Esophagus muscularis mucosa (tissue), 4 donors: Measurements from ENCODE around the gene GMPR2. TPM values are rescaled to one million over a fixed set of nuclear protein-coding genes. Genes with fewer than 3 reads are reported as not detected.

Source experiments
- DNase-seq: peaks from one replicate; pipeline ENCODE4 v3.0.0-alpha.2; 2017; ENCODE audit errors: extremely low spot score
- H3K27ac ChIP-seq, 4 donors: fragments of 200-600 bp; sonication (generic); replicated peaks in 1 of 4; 1 replicate in 3 of 4; 2 replicates in 1 of 4; pipeline ENCODE4 v1.5.1; 2016 to 2019; ENCODE audit warnings: mild to moderate bottlenecking in 1 of 4
- H3K27me3 ChIP-seq, 4 donors: fragments of 200-600 bp; sonication (generic); one replicate each; pipeline versions ENCODE4 v1.5.1 to v1.6.0; 2016 to 2019
- H3K36me3 ChIP-seq, 4 donors: fragments of 200-600 bp; sonication (generic); one replicate each; pipeline ENCODE4 v1.5.1; 2016 to 2019
- H3K4me1 ChIP-seq, 4 donors: fragments of 200-600 bp; sonication (generic); one replicate each; pipeline ENCODE4 v1.5.1; 2016 to 2019
- H3K4me3 ChIP-seq, 4 donors: fragments of 200-600 bp; sonication (generic); 1 replicate in 2 of 4; 2 replicates in 2 of 4; pipeline ENCODE4 v1.5.1; 2016 to 2019; ENCODE audit warnings: mild to moderate bottlenecking in 4 of 4, moderate library complexity in 1 of 4
- H3K9me3 ChIP-seq, 4 donors: fragments of 200-600 bp; sonication (generic); 1 replicate in 3 of 4; 2 replicates in 1 of 4; pipeline ENCODE4 v1.5.1; 2016 to 2019
- EP300 ChIP-seq: sonication (generic); formaldehyde crosslinking; IDR thresholded peaks from one replicate; pipeline ENCODE4 v1.6.1; 2017; ENCODE audit warnings: antibody characterized with exemption
- POLR2A ChIP-seq: fragments of 450-650 bp; IDR thresholded peaks from one replicate; pipeline ENCODE4 v1.6.1; 2017; ENCODE audit warnings: antibody characterized with exemption, moderate library complexity, mild to moderate bottlenecking, low read depth
- POLR2AphosphoS5 ChIP-seq, 2 donors: sonication (generic); formaldehyde crosslinking; IDR thresholded peaks; one replicate each; pipeline ENCODE4 v1.6.1; 2017; ENCODE audit warnings: antibody characterized with exemption in 2 of 2
- WGBS: methylation state at CpG from one replicate; pipeline ENCODE4 v1.1.5; 2018; 5-methylcytosine and 5-hydroxymethylcytosine counted together
- intact Hi-C: fragments of 100-400 bp; cut with DNase I; formaldehyde crosslinking; loops from one replicate; pipeline ENCODE4 v1.15.1; 2023
- total RNA-seq, 4 donors: library from RNA; depleted of rRNA; stranded (reverse); fragments of >200 nt; gene quantifications; one replicate each; pipeline versions ENCODE4 v1.1.0 to v1.2.1, GENCODE V29; 2016
- TF ChIP-seq, protein P1 (sequence below), 3 experiments: fragments of 200-600 bp in 2 of 3; fragments of 450-650 bp in 1 of 3; sonication (generic) in 2 of 3; IDR thresholded peaks; one replicate each; pipeline ENCODE4 v1.5.1; 2017 to 2019; ENCODE audit warnings: antibody characterized with exemption in 3 of 3, mild to moderate bottlenecking in 2 of 3, moderate library complexity in 1 of 3

Gene GMPR2
- total RNA-seq, 4 donors from 2014 or later = 43.1 to 53.4 (median 50.5) TPM

DNA sequence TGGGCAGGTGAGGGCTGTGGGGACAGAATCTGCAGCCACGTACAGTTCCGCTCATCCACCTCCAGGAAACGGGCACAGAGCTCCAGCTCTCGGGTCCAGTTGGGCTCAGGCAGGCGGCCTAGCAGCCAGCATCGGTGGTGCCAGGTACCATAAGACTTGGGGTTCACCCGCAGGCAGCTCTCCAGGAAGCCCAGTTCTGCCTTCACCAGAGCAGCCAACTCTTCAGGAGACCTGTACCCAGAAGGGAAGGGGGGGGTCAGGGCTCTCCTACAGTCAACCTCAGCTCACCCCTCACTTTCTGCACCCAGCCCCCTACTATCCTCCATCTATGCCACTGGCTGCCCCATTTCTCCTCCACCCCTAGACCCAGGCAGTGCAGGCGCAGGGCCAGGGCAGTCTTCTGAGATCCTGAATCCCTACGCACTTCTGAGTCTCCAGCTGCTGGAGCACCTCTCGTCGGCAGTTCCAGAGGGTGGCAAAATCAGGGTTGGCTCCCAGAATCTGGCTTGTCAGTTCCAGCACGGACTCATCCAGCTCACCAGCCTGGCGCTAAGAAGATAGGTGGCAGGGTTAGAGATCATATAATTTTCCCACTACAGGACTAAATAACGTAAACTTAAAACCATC lies 37.3 kb downstream of the GMPR2 start:
- intact Hi-C loops = no loop called here
- H3K27me3 ChIP-seq = no peaks in the 10 kb centered on the region
- H3K27ac ChIP-seq = no peak overlapping the region
- H3K36me3 ChIP-seq = peaks cover 20 to 52% (median 41%) of the 10 kb centered on the region in 4 donors
- 98% methylated on average over 7 of the region's 14 CpGs for WGBS
- DNase-seq = no peak
- H3K4me3 ChIP-seq = no peak overlapping the region
- no peaks in the 10 kb centered on the region for H3K9me3 ChIP-seq
- H3K4me1 ChIP-seq = peaks cover 10 to 13% (median 12%) of the 10 kb centered on the region in 4 donors
- no peak for TF ChIP-seq EP300
- TF ChIP-seq POLR2AphosphoS5 (IDR thresholded peaks at IDR 0.05) = no peak
- TF ChIP-seq, protein P1, sequence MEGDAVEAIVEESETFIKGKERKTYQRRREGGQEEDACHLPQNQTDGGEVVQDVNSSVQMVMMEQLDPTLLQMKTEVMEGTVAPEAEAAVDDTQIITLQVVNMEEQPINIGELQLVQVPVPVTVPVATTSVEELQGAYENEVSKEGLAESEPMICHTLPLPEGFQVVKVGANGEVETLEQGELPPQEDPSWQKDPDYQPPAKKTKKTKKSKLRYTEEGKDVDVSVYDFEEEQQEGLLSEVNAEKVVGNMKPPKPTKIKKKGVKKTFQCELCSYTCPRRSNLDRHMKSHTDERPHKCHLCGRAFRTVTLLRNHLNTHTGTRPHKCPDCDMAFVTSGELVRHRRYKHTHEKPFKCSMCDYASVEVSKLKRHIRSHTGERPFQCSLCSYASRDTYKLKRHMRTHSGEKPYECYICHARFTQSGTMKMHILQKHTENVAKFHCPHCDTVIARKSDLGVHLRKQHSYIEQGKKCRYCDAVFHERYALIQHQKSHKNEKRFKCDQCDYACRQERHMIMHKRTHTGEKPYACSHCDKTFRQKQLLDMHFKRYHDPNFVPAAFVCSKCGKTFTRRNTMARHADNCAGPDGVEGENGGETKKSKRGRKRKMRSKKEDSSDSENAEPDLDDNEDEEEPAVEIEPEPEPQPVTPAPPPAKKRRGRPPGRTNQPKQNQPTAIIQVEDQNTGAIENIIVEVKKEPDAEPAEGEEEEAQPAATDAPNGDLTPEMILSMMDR (IDR thresholded peaks at IDR 0.05) = no peak
- no peak for TF ChIP-seq POLR2A

GRCh38 chr14:24270537-24271133 lies 37.9 kb downstream of the GMPR2 start:
- intact Hi-C loops = no loop called here
- Histone ChIP-seq H3K4me1 (peaks cover 11 to 13% (median 13%) of the 10 kb centered on the region in 4 donors), H3K9me3 (no peaks in the 10 kb centered on the region), H3K27me3 (no peaks in the 10 kb centered on the region), H3K36me3 (peaks cover 16 to 46% (median 38%) of the 10 kb centered on the region in 4 donors), H3K4me3 (peak overlapping the region; percentile 70 to 95 (median 87)), H3K27ac (peak overlapping the region; percentile 89 to 99 (median 94))
- DNase-seq = no peak
- TF ChIP-seq POLR2AphosphoS5 (IDR thresholded peaks at IDR 0.05) (no peak), POLR2A (no peak), EP300 (no peak)
- TF ChIP-seq, protein P1 (IDR thresholded peaks at IDR 0.05) = no peak
- 27% methylated on average over 6 of the region's 13 CpGs for WGBS

DNA sequence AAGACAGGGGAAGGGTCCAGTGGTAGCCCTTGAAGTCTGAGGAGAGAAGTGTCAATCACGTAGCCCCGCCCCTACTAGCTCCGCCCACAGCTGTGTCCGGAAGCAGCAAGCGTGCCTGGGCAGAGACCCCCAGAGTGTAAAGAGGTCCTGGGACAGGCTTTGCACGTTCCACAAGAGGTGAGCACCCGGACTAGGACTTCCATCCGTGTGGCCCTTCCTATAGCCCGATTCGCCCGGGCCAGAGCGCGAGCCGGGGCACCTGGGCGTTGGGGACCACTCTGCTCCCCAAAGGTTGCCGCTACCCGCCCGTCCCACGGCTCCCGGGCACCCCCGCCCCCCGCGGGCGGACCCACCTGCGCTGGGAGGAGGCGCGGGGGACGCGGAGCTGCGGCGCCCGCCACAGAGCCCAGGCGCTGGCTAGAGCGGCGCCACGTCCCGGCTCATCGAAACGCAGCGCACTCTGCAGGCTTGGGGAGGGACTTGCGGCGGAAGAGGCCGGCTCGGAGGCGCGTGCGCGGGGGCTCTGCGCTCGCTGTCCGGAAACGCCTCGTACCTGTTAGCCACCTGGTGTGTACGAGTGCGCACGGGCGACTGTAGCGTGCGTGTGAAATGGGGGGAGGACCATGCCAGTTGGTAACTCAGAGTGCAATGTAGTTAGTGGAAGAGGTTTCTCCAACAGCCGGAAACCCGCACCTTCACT lies 38.6 kb downstream of the GMPR2 start, which contains the start of gene RABGGTA:
Gene RABGGTA, minus strand, starts transcription at position 464 of the 700 bp plus-strand sequence. CDS start 482 bp downstream, outside the sequence.
- intact Hi-C loops = no loop called here
- peaks cover 11 to 13% (median 13%) of the 10 kb centered on the region in 4 donors for H3K4me1 ChIP-seq

DNA sequence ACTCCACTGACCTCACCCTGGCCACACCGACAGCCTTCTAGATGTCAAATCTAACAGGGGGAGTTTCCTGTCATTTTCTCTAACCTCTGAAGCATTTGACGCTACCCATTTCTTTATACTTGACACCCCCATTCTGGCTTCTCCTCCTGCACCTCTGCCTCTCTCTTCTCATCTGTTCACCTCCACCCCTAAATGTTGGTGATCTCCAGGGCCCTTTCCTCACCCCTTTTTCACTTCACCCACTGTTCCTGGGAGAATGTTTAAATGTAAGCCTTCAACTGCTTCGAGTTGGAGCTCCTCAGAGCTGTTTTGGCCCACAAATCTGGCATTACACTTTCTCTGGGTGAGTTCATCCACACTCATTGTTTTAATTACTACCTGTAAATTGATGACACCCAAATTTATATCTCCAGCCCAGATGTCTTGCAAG lies 39.1 kb downstream of the GMPR2 start:
- Histone ChIP-seq H3K4me3 (peak overlapping the region; percentile 70 to 95 (median 87)), H3K9me3 (no peaks in the 10 kb centered on the region), H3K4me1 (peaks cover 11 to 13% (median 13%) of the 10 kb centered on the region in 4 donors), H3K27ac (peak overlapping the region; percentile 89 to 99 (median 94)), H3K36me3 (peaks cover 6 to 34% (median 28%) of the 10 kb centered on the region in 4 donors), H3K27me3 (no peaks in the 10 kb centered on the region)
- intact Hi-C loops = no loop called here
- WGBS = 29% methylated on average over 3 of the region's 3 CpGs
- TF ChIP-seq EP300 (no peak), POLR2A (no peak), POLR2AphosphoS5 (IDR thresholded peaks at IDR 0.05) (no peak)
- TF ChIP-seq, protein P1 (IDR thresholded peaks at IDR 0.05) = no peak
- DNase-seq = no peak

More for the DNA sequence above, 38.6 kb downstream of the GMPR2 start, which contains the start of gene RABGGTA:
- peak within 1 kb of the TSS; percentile 70 to 95 (median 87) for H3K4me3 ChIP-seq
- TF ChIP-seq EP300 (no peak), POLR2A (no peak), POLR2AphosphoS5 (IDR thresholded peaks at IDR 0.05) (peak; percentile 76 to 77)
- TF ChIP-seq, protein P1 (IDR thresholded peaks at IDR 0.05) = peak; percentile 71 to 86 (median 81)
- H3K9me3 ChIP-seq = no peaks in the 10 kb centered on the region
- peak; percentile 93 for DNase-seq
- peak within 1 kb of the TSS; percentile 89 to 99 (median 94) for H3K27ac ChIP-seq
- no peaks in the 10 kb centered on the region for H3K27me3 ChIP-seq
- peaks cover 12 to 40% (median 34%) of the 10 kb centered on the region in 4 donors for H3K36me3 ChIP-seq
- 8% methylated on average over 2 of the region's 61 CpGs for WGBS
